ENCODE measurements around the gene SEMA6A. TPM values are rescaled to one million over a fixed set of nuclear protein-coding genes. Genes with fewer than 3 reads are reported as not detected.

SEMA6A gene
- total and polyA plus RNA-seq, 2 of the 13 experiments (the other 11 are each of a cell fraction or from before 2014, with no cell fraction given): 5.1 to 6.5 TPM

DNA sequence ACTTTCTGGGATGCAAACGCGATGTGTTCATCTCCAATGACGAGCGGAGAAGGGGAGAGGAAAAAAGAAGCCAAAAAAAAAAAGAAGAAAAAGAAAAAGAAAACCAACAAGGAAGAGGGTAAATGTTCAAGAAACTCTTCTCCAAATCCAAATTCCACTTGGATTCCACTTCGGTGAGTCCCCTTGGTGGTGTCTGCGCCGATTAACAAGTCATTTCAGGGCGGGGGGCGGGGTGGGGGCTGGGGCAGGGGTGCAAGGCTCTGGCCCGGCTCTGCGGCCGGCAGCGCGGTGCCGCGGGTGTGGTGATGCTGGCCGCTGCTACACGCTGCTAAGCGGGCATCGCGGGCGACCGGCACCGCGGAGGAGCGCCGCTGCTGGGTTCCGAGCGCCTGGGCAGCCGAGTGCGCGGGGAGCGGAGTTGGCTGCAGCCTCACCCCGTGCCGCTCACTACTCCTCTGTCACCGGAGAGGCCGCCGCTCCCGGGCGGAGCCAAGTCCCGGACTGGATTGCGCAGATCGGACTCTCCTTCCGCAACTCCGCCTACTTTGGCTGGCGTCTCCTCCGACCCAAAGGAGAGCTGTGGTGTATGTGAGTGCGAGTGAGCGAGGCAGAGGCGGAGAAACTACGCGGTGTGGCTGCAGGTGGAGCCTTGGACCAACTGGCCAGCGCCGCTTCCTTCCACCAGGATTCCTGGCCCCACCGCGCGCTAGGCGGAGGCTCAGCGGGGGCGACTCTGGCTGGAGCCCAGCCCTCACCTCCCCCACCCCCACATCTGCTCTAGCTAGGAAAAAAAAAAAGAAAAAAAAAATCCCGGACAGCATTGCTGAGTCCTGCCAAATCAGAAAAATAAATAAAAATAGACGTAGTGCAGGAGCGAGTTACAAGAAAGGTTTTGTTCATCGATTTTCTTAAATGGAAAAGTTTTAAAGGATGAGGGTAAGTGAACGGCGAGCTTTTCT is at the start of gene SEMA6A (continued):
- TF ChIP-seq, protein P1, sequence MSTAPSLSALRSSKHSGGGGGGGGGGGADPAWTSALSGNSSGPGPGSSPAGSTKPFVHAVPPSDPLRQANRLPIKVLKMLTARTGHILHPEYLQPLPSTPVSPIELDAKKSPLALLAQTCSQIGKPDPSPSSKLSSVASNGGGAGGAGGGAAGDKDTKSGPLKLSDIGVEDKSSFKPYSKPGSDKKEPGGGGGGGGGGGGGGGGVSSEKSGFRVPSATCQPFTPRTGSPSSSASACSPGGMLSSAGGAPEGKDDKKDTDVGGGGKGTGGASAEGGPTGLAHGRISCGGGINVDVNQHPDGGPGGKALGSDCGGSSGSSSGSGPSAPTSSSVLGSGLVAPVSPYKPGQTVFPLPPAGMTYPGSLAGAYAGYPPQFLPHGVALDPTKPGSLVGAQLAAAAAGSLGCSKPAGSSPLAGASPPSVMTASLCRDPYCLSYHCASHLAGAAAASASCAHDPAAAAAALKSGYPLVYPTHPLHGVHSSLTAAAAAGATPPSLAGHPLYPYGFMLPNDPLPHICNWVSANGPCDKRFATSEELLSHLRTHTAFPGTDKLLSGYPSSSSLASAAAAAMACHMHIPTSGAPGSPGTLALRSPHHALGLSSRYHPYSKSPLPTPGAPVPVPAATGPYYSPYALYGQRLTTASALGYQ (CRISPR knock-in tag; IDR thresholded peaks at IDR 0.05): 0 out of 2 replicates have a peak, but pooled peaks have one; percentile 22
- peak; percentile 65; the same call in 1 of the 2 replicates for TF ChIP-seq POLR2G (IDR thresholded peaks at IDR 0.05; ENCODE audit: low read depth, low read length)
- TF ChIP-seq TSC22D2 (CRISPR knock-in tag; IDR thresholded peaks at IDR 0.05; ENCODE audit: borderline replicate concordance): 0 out of 2 replicates have a peak, but pooled peaks have one; percentile 45
- peak; percentile 53; the same call in 1 of the 2 replicates for TF ChIP-seq REPIN1 (CRISPR knock-in tag; IDR thresholded peaks at IDR 0.05; ENCODE audit: borderline replicate concordance, low read depth)
- TF ChIP-seq, protein P2, sequence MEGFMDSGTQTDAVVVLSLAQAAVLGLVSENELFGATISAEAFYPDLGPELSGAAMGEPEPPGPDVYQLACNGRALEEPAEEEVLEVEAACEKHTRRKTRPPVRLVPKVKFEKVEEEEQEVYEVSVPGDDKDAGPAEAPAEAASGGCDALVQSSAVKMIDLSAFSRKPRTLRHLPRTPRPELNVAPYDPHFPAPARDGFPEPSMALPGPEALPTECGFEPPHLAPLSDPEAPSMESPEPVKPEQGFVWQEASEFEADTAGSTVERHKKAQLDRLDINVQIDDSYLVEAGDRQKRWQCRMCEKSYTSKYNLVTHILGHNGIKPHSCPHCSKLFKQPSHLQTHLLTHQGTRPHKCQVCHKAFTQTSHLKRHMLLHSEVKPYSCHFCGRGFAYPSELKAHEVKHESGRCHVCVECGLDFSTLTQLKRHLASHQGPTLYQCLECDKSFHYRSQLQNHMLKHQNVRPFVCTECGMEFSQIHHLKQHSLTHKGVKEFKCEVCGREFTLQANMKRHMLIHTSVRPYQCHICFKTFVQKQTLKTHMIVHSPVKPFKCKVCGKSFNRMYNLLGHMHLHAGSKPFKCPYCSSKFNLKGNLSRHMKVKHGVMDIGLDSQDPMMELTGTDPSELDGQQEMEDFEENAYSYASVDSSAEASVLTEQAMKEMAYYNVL (CRISPR knock-in tag; IDR thresholded peaks at IDR 0.05; ENCODE audit: borderline replicate concordance): 0 out of 2 replicates have a peak, but pooled peaks have one; percentile 30
- TF ChIP-seq, protein P3, sequence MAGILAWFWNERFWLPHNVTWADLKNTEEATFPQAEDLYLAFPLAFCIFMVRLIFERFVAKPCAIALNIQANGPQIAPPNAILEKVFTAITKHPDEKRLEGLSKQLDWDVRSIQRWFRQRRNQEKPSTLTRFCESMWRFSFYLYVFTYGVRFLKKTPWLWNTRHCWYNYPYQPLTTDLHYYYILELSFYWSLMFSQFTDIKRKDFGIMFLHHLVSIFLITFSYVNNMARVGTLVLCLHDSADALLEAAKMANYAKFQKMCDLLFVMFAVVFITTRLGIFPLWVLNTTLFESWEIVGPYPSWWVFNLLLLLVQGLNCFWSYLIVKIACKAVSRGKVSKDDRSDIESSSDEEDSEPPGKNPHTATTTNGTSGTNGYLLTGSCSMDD (CRISPR knock-in tag; IDR thresholded peaks at IDR 0.05): no peak
- no peak for TF ChIP-seq ZNF207 (IDR thresholded peaks at IDR 0.05; ENCODE audit: borderline replicate concordance)
- no peak for TF ChIP-seq ZSCAN29 (CRISPR knock-in tag; conservative IDR thresholded peaks at IDR 0.05)
- TF ChIP-seq, protein P4, sequence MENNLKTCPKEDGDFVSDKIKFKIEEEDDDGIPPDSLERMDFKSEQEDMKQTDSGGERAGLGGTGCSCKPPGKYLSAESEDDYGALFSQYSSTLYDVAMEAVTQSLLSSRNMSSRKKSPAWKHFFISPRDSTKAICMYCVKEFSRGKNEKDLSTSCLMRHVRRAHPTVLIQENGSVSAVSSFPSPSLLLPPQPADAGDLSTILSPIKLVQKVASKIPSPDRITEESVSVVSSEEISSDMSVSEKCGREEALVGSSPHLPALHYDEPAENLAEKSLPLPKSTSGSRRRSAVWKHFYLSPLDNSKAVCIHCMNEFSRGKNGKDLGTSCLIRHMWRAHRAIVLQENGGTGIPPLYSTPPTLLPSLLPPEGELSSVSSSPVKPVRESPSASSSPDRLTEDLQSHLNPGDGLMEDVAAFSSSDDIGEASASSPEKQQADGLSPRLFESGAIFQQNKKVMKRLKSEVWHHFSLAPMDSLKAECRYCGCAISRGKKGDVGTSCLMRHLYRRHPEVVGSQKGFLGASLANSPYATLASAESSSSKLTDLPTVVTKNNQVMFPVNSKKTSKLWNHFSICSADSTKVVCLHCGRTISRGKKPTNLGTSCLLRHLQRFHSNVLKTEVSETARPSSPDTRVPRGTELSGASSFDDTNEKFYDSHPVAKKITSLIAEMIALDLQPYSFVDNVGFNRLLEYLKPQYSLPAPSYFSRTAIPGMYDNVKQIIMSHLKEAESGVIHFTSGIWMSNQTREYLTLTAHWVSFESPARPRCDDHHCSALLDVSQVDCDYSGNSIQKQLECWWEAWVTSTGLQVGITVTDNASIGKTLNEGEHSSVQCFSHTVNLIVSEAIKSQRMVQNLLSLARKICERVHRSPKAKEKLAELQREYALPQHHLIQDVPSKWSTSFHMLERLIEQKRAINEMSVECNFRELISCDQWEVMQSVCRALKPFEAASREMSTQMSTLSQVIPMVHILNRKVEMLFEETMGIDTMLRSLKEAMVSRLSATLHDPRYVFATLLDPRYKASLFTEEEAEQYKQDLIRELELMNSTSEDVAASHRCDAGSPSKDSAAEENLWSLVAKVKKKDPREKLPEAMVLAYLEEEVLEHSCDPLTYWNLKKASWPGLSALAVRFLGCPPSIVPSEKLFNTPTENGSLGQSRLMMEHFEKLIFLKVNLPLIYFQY (CRISPR knock-in tag; IDR thresholded peaks at IDR 0.05; ENCODE audit: borderline replicate concordance): peak; percentile 40; the same call in 1 of the 2 replicates
- TF ChIP-seq, protein P5, sequence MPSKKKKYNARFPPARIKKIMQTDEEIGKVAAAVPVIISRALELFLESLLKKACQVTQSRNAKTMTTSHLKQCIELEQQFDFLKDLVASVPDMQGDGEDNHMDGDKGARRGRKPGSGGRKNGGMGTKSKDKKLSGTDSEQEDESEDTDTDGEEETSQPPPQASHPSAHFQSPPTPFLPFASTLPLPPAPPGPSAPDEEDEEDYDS (CRISPR knock-in tag; IDR thresholded peaks at IDR 0.05): peak; percentile 40; the same call in 1 of the 2 replicates
- TF ChIP-seq, protein P6, sequence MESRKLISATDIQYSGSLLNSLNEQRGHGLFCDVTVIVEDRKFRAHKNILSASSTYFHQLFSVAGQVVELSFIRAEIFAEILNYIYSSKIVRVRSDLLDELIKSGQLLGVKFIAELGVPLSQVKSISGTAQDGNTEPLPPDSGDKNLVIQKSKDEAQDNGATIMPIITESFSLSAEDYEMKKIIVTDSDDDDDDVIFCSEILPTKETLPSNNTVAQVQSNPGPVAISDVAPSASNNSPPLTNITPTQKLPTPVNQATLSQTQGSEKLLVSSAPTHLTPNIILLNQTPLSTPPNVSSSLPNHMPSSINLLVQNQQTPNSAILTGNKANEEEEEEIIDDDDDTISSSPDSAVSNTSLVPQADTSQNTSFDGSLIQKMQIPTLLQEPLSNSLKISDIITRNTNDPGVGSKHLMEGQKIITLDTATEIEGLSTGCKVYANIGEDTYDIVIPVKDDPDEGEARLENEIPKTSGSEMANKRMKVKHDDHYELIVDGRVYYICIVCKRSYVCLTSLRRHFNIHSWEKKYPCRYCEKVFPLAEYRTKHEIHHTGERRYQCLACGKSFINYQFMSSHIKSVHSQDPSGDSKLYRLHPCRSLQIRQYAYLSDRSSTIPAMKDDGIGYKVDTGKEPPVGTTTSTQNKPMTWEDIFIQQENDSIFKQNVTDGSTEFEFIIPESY (CRISPR knock-in tag; IDR thresholded peaks at IDR 0.05): peak; percentile 90
- TF ChIP-seq NONO (IDR thresholded peaks at IDR 0.05): no peak
- TF ChIP-seq NONO (CRISPR knock-in tag; conservative IDR thresholded peaks at IDR 0.05): peak; percentile 80
- TF ChIP-seq SPEN (CRISPR knock-in tag; IDR thresholded peaks at IDR 0.05; ENCODE audit: low read depth): peak; percentile 34; the same call in 1 of the 2 replicates
- TF ChIP-seq RELA (CRISPR knock-in tag; IDR thresholded peaks at IDR 0.05): 0 out of 2 replicates have a peak, but pooled peaks have one; percentile 36

Data from HepG2 (cell line).